H1 (cell line): Measurements from ENCODE around the gene TJP2. TPM values are rescaled to one million over a fixed set of nuclear protein-coding genes. Genes with fewer than 3 reads are reported as not detected.
A peak's percentile ranks its signal among the peaks of the same experiment; 100 is the strongest.

Experiments
- CTCF ChIA-PET: fragments of 300-600 bp; sonication (Branson Sonifier 250); formaldehyde crosslinking; loops from one replicate; lab custom pipeline; 2021; ENCODE audit not compliant: partially characterized antibody; lab: Charles Lee
- POLR2A ChIA-PET: fragments of 300-600 bp; sonication (Branson Sonifier 250); formaldehyde crosslinking; loops from one replicate; lab custom pipeline; 2021; ENCODE audit warnings: inconsistent platforms; ENCODE audit not compliant: partially characterized antibody; lab: Charles Lee
- DNase-seq, 2 experiments: peaks; one replicate each; pipeline versions ENCODE4 v3.0.0 to v3.0.0-alpha.2; 2010 to 2022; ENCODE audit warnings: low spot score in 2 of 2, low read depth in 1 of 2, mixed read lengths in 1 of 2
- FAIRE-seq: peaks from 2 replicates; lab custom pipeline; 2011; peaks lifted over from hg19 to GRCh38; lab: Jason Lieb, UNC
- H2AFZ ChIP-seq: 2 replicates; pipeline ENCODE4 v1.8.1; 2012; ENCODE audit warnings: low read length, inconsistent platforms
- H2AK5ac ChIP-seq: 2 replicates; pipeline ENCODE4 v1.6.1; 2013; ENCODE audit warnings: low read depth, low read length
- H2BK120ac ChIP-seq: replicated peaks from 2 replicates; pipeline ENCODE3; 2013; ENCODE audit warnings: low read depth, low read length, inconsistent platforms
- H2BK12ac ChIP-seq: 2 replicates; pipeline ENCODE4 v1.6.1; 2013; ENCODE audit warnings: low read depth, low read length
- H2BK15ac ChIP-seq: 2 replicates; pipeline ENCODE4 v1.6.1; 2013; ENCODE audit warnings: low read length
- H2BK20ac ChIP-seq: 2 replicates; pipeline ENCODE4 v1.6.1; 2013; ENCODE audit warnings: low read length
- H2BK5ac ChIP-seq: 2 replicates; pipeline ENCODE4 v1.6.1; 2013; ENCODE audit warnings: low read depth, low read length
- H3K14ac ChIP-seq: 2 replicates; pipeline ENCODE4 v1.6.1; 2013; ENCODE audit warnings: inconsistent platforms; ENCODE audit not compliant: insufficient read length
- H3K18ac ChIP-seq: 2 replicates; pipeline ENCODE4 v1.6.1; 2013; ENCODE audit warnings: low read length; ENCODE audit errors: extremely low read depth
- H3K23ac ChIP-seq: 2 replicates; pipeline ENCODE4 v1.6.1; 2013; ENCODE audit warnings: inconsistent platforms; ENCODE audit not compliant: insufficient read length
- H3K23me2 ChIP-seq: 2 replicates; pipeline ENCODE4 v1.6.1; 2013; ENCODE audit warnings: low read depth, low read length
- H3K27ac ChIP-seq: 2 replicates; pipeline ENCODE4 v1.6.1; 2011; ENCODE audit warnings: low read depth, low read length, inconsistent platforms
- H3K27me3 ChIP-seq, 4 experiments: replicated peaks in 1 of 4; 1 replicate in 1 of 4; 2 replicates in 3 of 4; pipeline versions ENCODE4 v1.6.1 to v1.8.1; 2011 to 2013; ENCODE audit warnings: low read length in 3 of 4, mild to moderate bottlenecking in 3 of 4, inconsistent platforms in 2 of 4, mixed read lengths in 2 of 4, moderate library complexity in 1 of 4; ENCODE audit not compliant: control insufficient read depth in 3 of 4, insufficient read depth in 3 of 4; ENCODE audit errors: extremely low read depth in 1 of 4
- H3K36me3 ChIP-seq, 4 experiments: 2 replicates each; pipeline versions ENCODE4 v1.6.1 to v1.8.1; 2011 to 2013; ENCODE audit warnings: mild to moderate bottlenecking in 4 of 4, low read length in 3 of 4, moderate library complexity in 2 of 4, control low read depth in 1 of 4, inconsistent platforms in 1 of 4; ENCODE audit not compliant: insufficient read depth in 4 of 4, control insufficient read depth in 2 of 4
- H3K4ac ChIP-seq: replicated peaks from 2 replicates; pipeline ENCODE3; 2013; ENCODE audit warnings: low read length, low read depth, mixed read lengths, inconsistent platforms; ENCODE audit not compliant: insufficient read length
- H3K4me1 ChIP-seq, 4 experiments: replicated peaks in 1 of 4; 1 replicate in 1 of 4; 2 replicates in 3 of 4; pipeline versions ENCODE4 v1.6.1 to v1.8.1; 2011 to 2013; ENCODE audit warnings: low read length in 3 of 4, inconsistent platforms in 2 of 4, mixed read lengths in 1 of 4; ENCODE audit not compliant: insufficient read depth in 4 of 4, control insufficient read depth in 3 of 4
- H3K4me2 ChIP-seq, 2 experiments: 2 replicates each; pipeline versions ENCODE4 v1.6.1 to v1.8.1; 2011 to 2013; ENCODE audit warnings: low read depth in 2 of 2, low read length in 2 of 2, control low read depth in 1 of 2, inconsistent platforms in 1 of 2, mild to moderate bottlenecking in 1 of 2; ENCODE audit not compliant: insufficient read depth in 1 of 2
- H3K4me3 ChIP-seq, 4 experiments: fragments of 200-600, 300-600 bp in 1 of 4; sonication (generic), shearing (Covaris generic), sonication (Bioruptor Twin) in 1 of 4; 2 replicates each; pipeline versions ENCODE4 v1.5.1 to v1.8.1; 2011 to 2016; ENCODE audit warnings: low read length in 4 of 4, low read depth in 3 of 4, control low read depth in 2 of 4, inconsistent platforms in 2 of 4, mild to moderate bottlenecking in 2 of 4, mixed read lengths in 1 of 4, moderate library complexity in 1 of 4; ENCODE audit not compliant: insufficient read depth in 2 of 4; ENCODE audit errors: extremely low read depth in 1 of 4
- H3K56ac ChIP-seq: replicated peaks from 2 replicates; pipeline ENCODE3; 2013; ENCODE audit warnings: low read depth, mild to moderate bottlenecking, mixed read lengths, low read length, inconsistent platforms; ENCODE audit not compliant: insufficient read length
- H3K79me1 ChIP-seq: 2 replicates; pipeline ENCODE4 v1.6.1; 2013; ENCODE audit warnings: low read depth, low read length, control low read depth
- H3K79me2 ChIP-seq, 2 experiments: 2 replicates each; pipeline versions ENCODE4 v1.6.1 to v1.8.1; 2012 to 2013; ENCODE audit warnings: low read length in 2 of 2, mild to moderate bottlenecking in 2 of 2, inconsistent platforms in 1 of 2; ENCODE audit not compliant: insufficient read depth in 2 of 2, control insufficient read depth in 1 of 2
- H3K9ac ChIP-seq, 4 experiments: replicated peaks in 1 of 4; 1 replicate in 1 of 4; 2 replicates in 3 of 4; pipeline versions ENCODE4 v1.6.1 to v1.8.1; 2011 to 2013; ENCODE audit warnings: low read depth in 3 of 4, low read length in 3 of 4, control low read depth in 2 of 4, mild to moderate bottlenecking in 2 of 4, moderate library complexity in 2 of 4, inconsistent platforms in 1 of 4; ENCODE audit errors: extremely low read depth in 1 of 4
- H3K9me3 ChIP-seq, 2 experiments: 2 replicates each; pipeline versions ENCODE4 v1.6.1 to v1.8.1; 2012 to 2013; ENCODE audit warnings: mild to moderate bottlenecking in 2 of 2, moderate library complexity in 2 of 2, control low read depth in 1 of 2, inconsistent platforms in 1 of 2, low read depth in 1 of 2, low read length in 1 of 2, mixed read lengths in 1 of 2; ENCODE audit not compliant: insufficient read depth in 2 of 2
- H4K20me1 ChIP-seq, 2 experiments: replicated peaks in 1 of 2; 2 replicates each; pipeline versions ENCODE3 to v1.8.1; 2011 to 2013; ENCODE audit warnings: inconsistent platforms in 2 of 2, low read length in 2 of 2, mild to moderate bottlenecking in 1 of 2; ENCODE audit not compliant: insufficient read depth in 2 of 2, control insufficient read depth in 1 of 2
- H4K5ac ChIP-seq: 2 replicates; pipeline ENCODE4 v1.6.1; 2013; ENCODE audit warnings: low read length, low read depth, mixed read lengths, inconsistent platforms; ENCODE audit not compliant: insufficient read length
- H4K8ac ChIP-seq: 2 replicates; pipeline ENCODE4 v1.8.0; 2013; ENCODE audit warnings: mild to moderate bottlenecking, moderate library complexity, low read length, inconsistent platforms; ENCODE audit not compliant: insufficient read depth; ENCODE audit errors: extremely low read depth
- H4K91ac ChIP-seq: replicated peaks from 2 replicates; pipeline ENCODE3; 2013; ENCODE audit warnings: low read length, mixed read lengths, inconsistent platforms; ENCODE audit not compliant: insufficient read length
- CTCF ChIP-seq, 3 experiments: IDR thresholded peaks; 1 replicate in 2 of 3; 2 replicates in 1 of 3; pipeline versions ENCODE4 v1.5.1 to v1.6.1; 2011; ENCODE audit warnings: low read length in 3 of 3, mild to moderate bottlenecking in 3 of 3, inconsistent platforms in 2 of 3, low read depth in 1 of 3, moderate library complexity in 1 of 3; ENCODE audit not compliant: insufficient read depth in 1 of 3; ENCODE audit errors: control extremely low read depth in 1 of 3
- MAX ChIP-seq: IDR thresholded peaks from 2 replicates; pipeline ENCODE4 v1.6.1; 2012; ENCODE audit warnings: inconsistent platforms
- RAD21 ChIP-seq, 2 experiments: IDR thresholded peaks in 1 of 2; conservative IDR thresholded peaks in 1 of 2; 2 replicates each; pipeline ENCODE4 v1.6.1; 2011; ENCODE audit warnings: low read depth in 2 of 2, low read length in 2 of 2, improper control_type of control experiment in 1 of 2, inconsistent platforms in 1 of 2, mild to moderate bottlenecking in 1 of 2, moderate library complexity in 1 of 2
- RXRA ChIP-seq: IDR thresholded peaks from 2 replicates; pipeline ENCODE4 v1.6.1; 2011; ENCODE audit warnings: low read depth, mild to moderate bottlenecking, low read length, moderate library complexity; ENCODE audit not compliant: insufficient read depth
- USF2 ChIP-seq: IDR thresholded peaks from 2 replicates; pipeline ENCODE4 v1.6.1; 2011; ENCODE audit warnings: low read length, improper control_type of control experiment
- WGBS, 2 experiments: shearing (Covaris generic) in 1 of 2; methylation state at CpG; one replicate each; pipeline versions ENCODE4 v1.1.6 to v1.1.7; 2013 to 2015; ENCODE audit warnings: low lambda C conversion rate in 2 of 2, mixed read lengths in 2 of 2, inconsistent platforms in 1 of 2, low coverage in 1 of 2, missing lambda C conversion rate in 1 of 2; ENCODE audit not compliant: insufficient replicate concordance in 2 of 2, insufficient coverage in 1 of 2, insufficient read length in 1 of 2; ENCODE audit errors: extremely low coverage in 1 of 2, missing lambda C conversion rate in 1 of 2; 5-methylcytosine and 5-hydroxymethylcytosine counted together
- polyA plus RNA-seq, 7 experiments: library from polyadenylated mRNA; depleted of rRNA in 3 of 7; stranded (reverse) in 5 of 7; unstranded in 2 of 7; fragments of >200 nt in 5 of 7; fragments of 200-250 nt in 2 of 7; gene quantifications; 1 replicate in 5 of 7; 2 replicates in 1 of 7; 4 replicates in 1 of 7; pipeline versions ENCODE4 v1.2.1 to v1.2.3, GENCODE V29; 2011 to 2013; ENCODE audit warnings: missing spikeins in 2 of 7, mixed read lengths in 2 of 7
- total RNA-seq: library from RNA; stranded (reverse); fragmentation: NEBNext Ultra II Directional; extraction: Animal tissue kit (Norgen Biotek cat#: 25700); gene quantifications from 2 replicates; pipeline ENCODE4 v1.2.1, GENCODE V29; 2021

TJP2 gene
- total and polyA plus RNA-seq, 2 of the 8 experiments (the other 6 are each of a cell fraction or from before 2014, with no cell fraction given): 54.9 to 137 TPM

GRCh38 chr9:69199769-69200470, 25.8 kb downstream of the TJP2 start:
- TF ChIP-seq CTCF (IDR thresholded peaks at IDR 0.05; ENCODE audit: control extremely low read depth in 1 of 3, insufficient read depth in 1 of 3, low read depth in 1 of 3, low read length in 3 of 3) (peak; percentile 3 to 26 (median 8); a peak in 2 of 4 replicates), MAX (no peak), USF2 (0 out of 2 replicates have a peak, but pooled peaks have one; percentile 23), RXRA (no peak), RAD21 (IDR thresholded peaks at IDR 0.05 in 1 of 2, conservative IDR thresholded peaks at IDR 0.05 in 1 of 2; ENCODE audit: low read depth in 2 of 2, low read length in 2 of 2) (peak; percentile 29 to 42; a peak in 3 of 4 replicates)
- Histone ChIP-seq H3K36me3 (no peaks in the 10 kb centered on the region), H2AK5ac (peak overlapping the region; percentile 61; the same call in 1 of the 2 replicates), H4K20me1 (peaks cover 0 to 12% of the 10 kb centered on the region in 2 experiments), H3K79me1 (peaks cover 8% of the 10 kb centered on the region), H2BK120ac (no peak overlapping the region), H3K23me2 (no peaks in the 10 kb centered on the region), H2BK12ac (0 out of 2 replicates have a peak overlapping the region, but pooled peaks have one; percentile 10), H3K4me1 (peaks cover 6 to 28% (median 16%) of the 10 kb centered on the region in 4 experiments; a peak in 6 of 7 replicates), H3K4me3 (no peak overlapping the region), H3K23ac (no peak overlapping the region), H4K8ac (no peak overlapping the region), H3K9me3 (no peaks in the 10 kb centered on the region), H4K5ac (no peak overlapping the region), H3K4ac (no peak overlapping the region), H2BK5ac (peak overlapping the region; percentile 46; the same call in 1 of the 2 replicates), H3K4me2 (peak overlapping the region in 1 of 2 experiments; percentile 8; a peak in 1 of 4 replicates), H3K18ac (no peak overlapping the region), H3K56ac (no peak overlapping the region), H3K27ac (no peak overlapping the region), H3K14ac (no peak overlapping the region), H3K79me2 (peaks cover 5 to 89% of the 10 kb centered on the region in 2 experiments), H2BK20ac (no peak overlapping the region), H2AFZ (no peak overlapping the region), H4K91ac (no peak overlapping the region), H2BK15ac (peak overlapping the region; percentile 11; the same call in 1 of the 2 replicates), H3K9ac (no peak overlapping the region), H3K27me3 (no peaks in the 10 kb centered on the region)
- DNase-seq (no peak), FAIRE-seq (no peak)
- ChIA-PET POLR2A (interaction anchor here (0.6 to 1.3 kb wide), 7 partner anchors 8 to 124 kb away, joined by 3 to 5 read pairs (median 3); no protein-coding TSS in a partner anchor), CTCF (interaction anchor here (0.6 to 2.1 kb wide), 12 partner anchors 8 to 948 kb away, joined by 3 to 11 read pairs (median 4); no protein-coding TSS in a partner anchor)
- WGBS, 2 experiments: 70% methylated on average over 9 of the region's 9 CpGs; no CpG with 5 or more reads in 1 of the 2 experiments
